T-helper 17 cell (primary cell): Measurements from ENCODE around the gene PAGE2B. TPM values are rescaled to one million over a fixed set of nuclear protein-coding genes. Genes with fewer than 3 reads are reported as not detected.
A peak's percentile ranks its signal among the peaks of the same experiment; 100 is the strongest.

Experiments used
- ATAC-seq: fragments of 150-1000 bp; cut with Tn5 transposase; 2 replicates; pipeline ENCODE4 v1.10.0; 2021; ENCODE audit warnings: mild to moderate bottlenecking, moderate library complexity
- DNase-seq, 3 donors: peaks; one replicate each; pipeline versions ENCODE4 v3.0.0 to v3.0.0-alpha.2; 2020 to 2021
- H3K9me3 ChIP-seq: one replicate; pipeline ENCODE4 v1.7.0; 2013; ENCODE audit warnings: low read length, mild to moderate bottlenecking; ENCODE audit not compliant: control insufficient read depth, poor library complexity, severe bottlenecking
- H3K27ac Mint-ChIP-seq: one replicate; pipeline ENCODE4 v1.8.0; 2022; ENCODE audit warnings: mild to moderate bottlenecking, moderate library complexity, mixed read lengths
- H3K27me3 Mint-ChIP-seq: one replicate; pipeline ENCODE4 v1.8.0; 2022; ENCODE audit warnings: mixed read lengths
- H3K36me3 Mint-ChIP-seq: one replicate; pipeline ENCODE4 v1.8.0; 2022; ENCODE audit warnings: low read depth, mixed read lengths
- H3K4me1 Mint-ChIP-seq: one replicate; pipeline ENCODE4 v1.8.0; 2022; ENCODE audit warnings: mild to moderate bottlenecking, mixed read lengths
- H3K4me3 Mint-ChIP-seq: one replicate; pipeline ENCODE4 v1.8.0; 2022; ENCODE audit warnings: mild to moderate bottlenecking, moderate library complexity, mixed read lengths
- total RNA-seq, 4 donors: library from RNA in 2 of 4; stranded (reverse) in 2 of 4; gene quantifications; one replicate each; pipeline ENCODE4 v1.2.3 and lab custom pipeline; 2022 to 2026

The PAGE2B gene
- total RNA-seq, 2 donors from 2014 or later: not detected

- Mint-ChIP-seq H3K27me3 (no peaks in the 10 kb centered on the region), H3K4me1 (peaks cover 16% of the 10 kb centered on the region), H3K36me3 (no peaks in the 10 kb centered on the region), H3K27ac (no peak overlapping the region), H3K4me3 (peak overlapping the region; percentile 74)
- ATAC-seq: no peak
- no peaks in the 10 kb centered on the region for H3K9me3 ChIP-seq
- no peak for DNase-seq
Observed at GRCh38 chrX:55119271-55119670, 44.4 kb downstream of the PAGE2B start.

- peaks cover 16% of the 10 kb centered on the region for H3K4me1 Mint-ChIP-seq
- no peak overlapping the region for H3K27ac Mint-ChIP-seq
- H3K9me3 ChIP-seq: no peaks in the 10 kb centered on the region
- no peaks in the 10 kb centered on the region for H3K36me3 Mint-ChIP-seq
- H3K4me3 Mint-ChIP-seq: peak overlapping the region; percentile 74
- ATAC-seq (no peak), DNase-seq (no peak)
- H3K27me3 Mint-ChIP-seq: no peaks in the 10 kb centered on the region
Observed at GRCh38 chrX:55119712-55120111, 44.9 kb downstream of the PAGE2B start.

GRCh38 chrX:55120761-55121358, 46.0 kb downstream of the PAGE2B start:
- peaks cover 16% of the 10 kb centered on the region for H3K4me1 Mint-ChIP-seq
- no peaks in the 10 kb centered on the region for H3K27me3 Mint-ChIP-seq
- no peak overlapping the region for H3K4me3 Mint-ChIP-seq
- H3K27ac Mint-ChIP-seq: no peak overlapping the region
- no peaks in the 10 kb centered on the region for H3K9me3 ChIP-seq
- ATAC-seq (no peak), DNase-seq (no peak)
- H3K36me3 Mint-ChIP-seq: no peaks in the 10 kb centered on the region

GRCh38 chrX:55123900-55124299, 49.1 kb downstream of the PAGE2B start:
- no peaks in the 10 kb centered on the region for H3K9me3 ChIP-seq
- no peak for DNase-seq
- H3K4me1 Mint-ChIP-seq: peaks cover 13% of the 10 kb centered on the region
- no peaks in the 10 kb centered on the region for H3K27me3 Mint-ChIP-seq
- no peaks in the 10 kb centered on the region for H3K36me3 Mint-ChIP-seq
- no peak overlapping the region for H3K4me3 Mint-ChIP-seq
- ATAC-seq: no peak
- no peak overlapping the region for H3K27ac Mint-ChIP-seq

GRCh38 chrX:55127692-55128091, 52.9 kb downstream of the PAGE2B start:
- Mint-ChIP-seq H3K36me3 (no peaks in the 10 kb centered on the region), H3K27me3 (no peaks in the 10 kb centered on the region), H3K27ac (no peak overlapping the region), H3K4me3 (no peak overlapping the region), H3K4me1 (no peaks in the 10 kb centered on the region)
- no peak for ATAC-seq
- H3K9me3 ChIP-seq: no peaks in the 10 kb centered on the region
- no peak for DNase-seq

Other genes with a start within 250 kb of the PAGE2B start
- gene TRO, start 154.2 kb upstream of the PAGE2B start, total RNA-seq: 1 to 10 TPM in 1 of 2 donors, under 1 TPM in 1; 0.39 to 1.4 TPM
- gene PFKFB1, start 80.8 kb upstream of the PAGE2B start, total RNA-seq: under 1 TPM; 0.27 to 0.42 TPM
- gene APEX2, start 74.7 kb upstream of the PAGE2B start, total RNA-seq: 1 to 10 TPM; 5.9 to 9.6 TPM
- not detected for gene ALAS2, start 44.1 kb upstream of the PAGE2B start, total RNA-seq
- gene PAGE2, start 14.0 kb downstream of the PAGE2B start, total RNA-seq: not detected
- under 1 TPM; 0.60 to 0.94 TPM for gene PAGE5, start 145.3 kb downstream of the PAGE2B start, total RNA-seq
- gene PAGE3, start 189.9 kb downstream of the PAGE2B start, total RNA-seq: not detected